Uterus (tissue), 2 donors: ENCODE measurements around the gene ERMP1.

Experiments used
- CTCF ChIP-seq, 4 experiments: fragments of 200-600 bp in 2 of 4; fragments of 450-650 bp in 2 of 4; sonication (generic) in 2 of 4; IDR thresholded peaks; one replicate each; pipeline ENCODE4 v1.5.1; 2016 to 2019; ENCODE audit warnings: antibody characterized with exemption in 4 of 4, mild to moderate bottlenecking in 2 of 4, moderate library complexity in 1 of 4
- POLR2A ChIP-seq, 2 donors: fragments of 450-650 bp; IDR thresholded peaks; one replicate each; pipeline ENCODE4 v1.6.1; 2016; ENCODE audit warnings: antibody characterized with exemption in 2 of 2, mild to moderate bottlenecking in 1 of 2, moderate library complexity in 1 of 2

GRCh38 chr9:5869315-5870019, 36.5 kb upstream of the ERMP1 start:
- no peak for TF ChIP-seq CTCF (IDR thresholded peaks at IDR 0.05)
- no peak for TF ChIP-seq POLR2A (IDR thresholded peaks at IDR 0.05)
